GM12801 (cell line): ENCODE data around the gene SLTM.

Experiments
- CTCF ChIP-seq: IDR thresholded peaks from one replicate; pipeline ENCODE4 v1.5.1; 2011; ENCODE audit warnings: control low read depth; ENCODE audit not compliant: insufficient read length; ENCODE audit errors: extremely low read depth

SLTM gene

GRCh38 chr15:58962662-58963565 lies 29.4 kb upstream of the SLTM start:
- TF ChIP-seq CTCF = no peak

- no peak for TF ChIP-seq CTCF
Measured at GRCh38 chr15:58962136-58962535, 28.7 kb upstream of the SLTM start.

GRCh38 chr15:58958811-58959210 lies 25.3 kb upstream of the SLTM start:
- no peak for TF ChIP-seq CTCF

GRCh38 chr15:58957101-58957973 lies 23.9 kb upstream of the SLTM start:
- no peak for TF ChIP-seq CTCF

GRCh38 chr15:58952751-58953150 lies 19.3 kb upstream of the SLTM start:
- no peak for TF ChIP-seq CTCF

GRCh38 chr15:58951388-58952007 lies 18.0 kb upstream of the SLTM start:
- TF ChIP-seq CTCF = no peak

GRCh38 chr15:58947179-58947578 lies 13.7 kb upstream of the SLTM start:
- no peak for TF ChIP-seq CTCF
